ENCODE results near the gene RCBTB1.

The RCBTB1 gene

GRCh38 chr13:49554387-49554786, 31.0 kb downstream of the RCBTB1 start:
- DNase-seq, result no peak

GRCh38 chr13:49553888-49554287, 31.5 kb downstream of the RCBTB1 start:
- no peak for DNase-seq

GRCh38 chr13:49550942-49551644, 34.3 kb downstream of the RCBTB1 start:
- no peak for DNase-seq

GRCh38 chr13:49549289-49549688, 36.1 kb downstream of the RCBTB1 start:
- DNase-seq, result no peak

GRCh38 chr13:49546561-49546960, 38.8 kb downstream of the RCBTB1 start:
- DNase-seq, result peak in 2 of 3 experiments; percentile 4 to 58

- DNase-seq, result no peak
Observed at GRCh38 chr13:49545661-49546060, 39.7 kb downstream of the RCBTB1 start.

- no peak for DNase-seq
Observed at GRCh38 chr13:49543656-49544055, 41.7 kb downstream of the RCBTB1 start.

- no peak for DNase-seq
Observed at GRCh38 chr13:49540552-49540951, 44.8 kb downstream of the RCBTB1 start.

- DNase-seq, result no peak
Observed at GRCh38 chr13:49539746-49540145, 45.6 kb downstream of the RCBTB1 start.

- no peak for DNase-seq
Observed at GRCh38 chr13:49539313-49539712, 46.0 kb downstream of the RCBTB1 start.

GRCh38 chr13:49538404-49538803, 47.0 kb downstream of the RCBTB1 start:
- no peak for DNase-seq

GRCh38 chr13:49536144-49536873, 49.0 kb downstream of the RCBTB1 start:
- DNase-seq, result no peak

- DNase-seq, result no peak
Observed at GRCh38 chr13:49533591-49534269, 51.6 kb downstream of the RCBTB1 start.

- DNase-seq, result no peak
Observed at GRCh38 chr13:49533011-49533410, 52.3 kb downstream of the RCBTB1 start.

GRCh38 chr13:49532593-49532992, 52.8 kb downstream of the RCBTB1 start:
- DNase-seq, result no peak

- DNase-seq, result no peak
Observed at GRCh38 chr13:49530457-49530856, 54.9 kb downstream of the RCBTB1 start.

GRCh38 chr13:49528161-49528560, 57.2 kb downstream of the RCBTB1 start:
- DNase-seq, result no peak

GRCh38 chr13:49527123-49527522, 58.2 kb downstream of the RCBTB1 start:
- no peak for DNase-seq

- no peak for DNase-seq
Observed at GRCh38 chr13:49524740-49525501, 60.4 kb downstream of the RCBTB1 start.

GRCh38 chr13:49521224-49521623, 64.1 kb downstream of the RCBTB1 start:
- peak in 2 of 3 experiments; percentile 49 to 51 for DNase-seq

- no peak for DNase-seq
Observed at GRCh38 chr13:49517461-49517860, 67.9 kb downstream of the RCBTB1 start.

- DNase-seq, result no peak
Observed at GRCh38 chr13:49516467-49516866, 68.9 kb downstream of the RCBTB1 start.

GRCh38 chr13:49512578-49512977, 72.8 kb downstream of the RCBTB1 start:
- no peak for DNase-seq
